GM23248 (cell line): ENCODE results near the gene PIGQ. TPM values are rescaled to one million over a fixed set of nuclear protein-coding genes. Genes with fewer than 3 reads are reported as not detected.
A peak's percentile ranks its signal among the peaks of the same experiment; 100 is the strongest.

ENCODE experiments used
- DNase-seq: peaks from one replicate; pipeline ENCODE4 v3.0.0-alpha.2; 2015
- H2AFZ ChIP-seq: fragments of 200-600 bp; sonication (generic); 2 replicates; pipeline ENCODE4 v1.6.1; 2016; ENCODE audit warnings: antibody characterized with exemption
- H3F3A ChIP-seq: fragments of 200-600 bp; sonication (generic); 2 replicates; pipeline ENCODE4 v1.6.1; 2016; ENCODE audit warnings: mild to moderate bottlenecking, antibody characterized with exemption, mixed run types; ENCODE audit not compliant: insufficient read depth
- H3K27ac ChIP-seq: fragments of 200-600 bp; sonication (generic); 2 replicates; pipeline ENCODE4 v1.5.1; 2016; ENCODE audit warnings: mild to moderate bottlenecking
- H3K27me3 ChIP-seq: fragments of 200-600 bp; sonication (generic); replicated peaks from 2 replicates; pipeline ENCODE4 v1.6.1; 2016; ENCODE audit warnings: mild to moderate bottlenecking; ENCODE audit not compliant: insufficient read depth
- H3K36me3 ChIP-seq: fragments of 200-600 bp; sonication (generic); 2 replicates; pipeline ENCODE4 v1.6.1; 2016; ENCODE audit warnings: low read depth, mild to moderate bottlenecking
- H3K4me1 ChIP-seq: fragments of 200-600 bp; sonication (generic); 2 replicates; pipeline ENCODE4 v1.6.1; 2016; ENCODE audit warnings: mild to moderate bottlenecking; ENCODE audit not compliant: insufficient read depth
- H3K4me2 ChIP-seq: fragments of 200-600 bp; sonication (generic); one replicate; pipeline ENCODE4 v1.6.1; 2016; ENCODE audit warnings: mild to moderate bottlenecking; ENCODE audit not compliant: unreplicated experiment
- H3K4me3 ChIP-seq: fragments of 200-600 bp; sonication (generic); 2 replicates; pipeline ENCODE4 v1.5.1; 2016; ENCODE audit warnings: mild to moderate bottlenecking
- H3K79me2 ChIP-seq: fragments of 200-600 bp; sonication (generic); 2 replicates; pipeline ENCODE4 v1.6.1; 2016; ENCODE audit warnings: mild to moderate bottlenecking; ENCODE audit not compliant: insufficient read depth
- H3K9ac ChIP-seq: fragments of 200-600 bp; sonication (generic); 2 replicates; pipeline ENCODE4 v1.6.1; 2016; ENCODE audit warnings: mild to moderate bottlenecking
- H3K9me2 ChIP-seq: fragments of 200-600 bp; sonication (generic); 2 replicates; pipeline ENCODE4 v1.6.1; 2016; ENCODE audit warnings: mixed run types, mild to moderate bottlenecking, moderate library complexity; ENCODE audit not compliant: insufficient read depth
- H3K9me3 ChIP-seq: fragments of 200-600 bp; sonication (generic); one replicate; pipeline ENCODE4 v1.6.1; 2017; ENCODE audit warnings: low read depth
- H4K20me1 ChIP-seq: fragments of 200-600 bp; sonication (generic); 2 replicates; pipeline ENCODE4 v1.6.0; 2016; ENCODE audit not compliant: insufficient read depth
- EZH2 ChIP-seq: fragments of 200-600 bp; sonication (generic); IDR thresholded peaks from 2 replicates; pipeline ENCODE4 v1.6.1; 2018; ENCODE audit warnings: antibody characterized with exemption, mild to moderate bottlenecking; ENCODE audit not compliant: insufficient read depth, poor library complexity, severe bottlenecking
- EZH2phosphoT487 ChIP-seq: fragments of 200-600 bp; sonication (generic); IDR thresholded peaks from 2 replicates; pipeline ENCODE4 v1.6.1; 2018; ENCODE audit warnings: antibody characterized with exemption, moderate library complexity, mild to moderate bottlenecking, low read depth; ENCODE audit not compliant: insufficient read depth
- WGBS, 2 experiments: methylation state at CpG; one replicate each; pipeline ENCODE4 v1.1.6; 2015 to 2017; ENCODE audit warnings: low lambda C conversion rate in 2 of 2, low coverage in 1 of 2; ENCODE audit errors: missing lambda C conversion rate in 2 of 2; 5-methylcytosine and 5-hydroxymethylcytosine counted together
- in situ Hi-C: fragments of 300-500 bp; cut with MboI; formaldehyde crosslinking; loops from 2 replicates; pipeline ENCODE4 v1.15.0; 2020
- polyA plus RNA-seq: library from polyadenylated mRNA; unstranded; fragments of >200 nt; fragmentation: Nextera tagmentation; extraction: Ambion mirVana; gene quantifications from 2 replicates; pipeline ENCODE4 v1.2.1, GENCODE V29; 2016
- total RNA-seq: library from RNA; depleted of rRNA; stranded (reverse); fragments of >200 nt; shearing (Covaris generic); gene quantifications from 2 replicates; pipeline ENCODE4 v1.2.3, GENCODE V29; 2014

The PIGQ gene
- total and polyA plus RNA-seq, 2 experiments from 2014 or later, result 31.6 to 35.0 TPM

DNA sequence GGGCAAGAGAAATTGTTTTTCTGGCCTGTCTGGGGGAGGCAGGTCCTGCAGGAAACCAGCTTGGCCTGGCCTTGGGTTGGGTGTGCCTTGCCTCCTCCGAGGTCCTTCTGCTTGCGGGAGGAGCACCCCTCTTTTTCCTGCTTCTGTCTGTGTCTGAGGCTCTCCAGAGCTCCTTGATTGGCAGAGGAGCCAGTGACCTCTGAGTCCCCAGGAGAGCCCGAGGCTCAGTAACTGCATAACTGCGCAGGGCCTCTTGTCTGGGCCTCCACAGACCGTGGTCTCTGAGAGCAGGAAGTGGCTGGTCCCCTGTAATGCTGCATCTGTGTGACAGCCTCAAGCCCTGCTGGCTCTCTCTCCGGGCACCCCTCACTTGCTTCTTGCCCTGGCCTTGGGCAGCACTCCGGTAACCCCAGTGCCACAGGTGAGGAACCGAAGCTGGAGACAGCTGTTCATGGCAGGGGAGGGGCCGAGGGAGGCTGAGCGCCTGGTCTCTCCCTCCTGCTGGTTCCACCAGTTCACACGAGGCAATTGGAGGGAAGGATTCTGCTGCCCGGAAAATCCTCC is 40.7 kb upstream of the PIGQ start:
- Histone ChIP-seq H3K4me2 (peak overlapping the region; percentile 92), H3K4me3 (peak overlapping the region; percentile 86), H3K9me2 (no peaks in the 10 kb centered on the region), H2AFZ (no peak overlapping the region), H3K79me2 (peaks cover 71% of the 10 kb centered on the region), H3K9me3 (no peaks in the 10 kb centered on the region), H3F3A (peaks cover 31% of the 10 kb centered on the region), H3K4me1 (peaks cover 31% of the 10 kb centered on the region), H3K9ac (peak overlapping the region; percentile 83), H4K20me1 (no peaks in the 10 kb centered on the region), H3K27ac (peak overlapping the region; percentile 85), H3K36me3 (no peaks in the 10 kb centered on the region), H3K27me3 (no peaks in the 10 kb centered on the region)
- TF ChIP-seq EZH2phosphoT487, result no peak
- no peak for TF ChIP-seq EZH2
- no peak for DNase-seq
- WGBS, 2 experiments, result 31 to 37% methylated on average over 10 to 12 of the region's 12 CpGs
- in situ Hi-C loops, result no loop called here

DNA sequence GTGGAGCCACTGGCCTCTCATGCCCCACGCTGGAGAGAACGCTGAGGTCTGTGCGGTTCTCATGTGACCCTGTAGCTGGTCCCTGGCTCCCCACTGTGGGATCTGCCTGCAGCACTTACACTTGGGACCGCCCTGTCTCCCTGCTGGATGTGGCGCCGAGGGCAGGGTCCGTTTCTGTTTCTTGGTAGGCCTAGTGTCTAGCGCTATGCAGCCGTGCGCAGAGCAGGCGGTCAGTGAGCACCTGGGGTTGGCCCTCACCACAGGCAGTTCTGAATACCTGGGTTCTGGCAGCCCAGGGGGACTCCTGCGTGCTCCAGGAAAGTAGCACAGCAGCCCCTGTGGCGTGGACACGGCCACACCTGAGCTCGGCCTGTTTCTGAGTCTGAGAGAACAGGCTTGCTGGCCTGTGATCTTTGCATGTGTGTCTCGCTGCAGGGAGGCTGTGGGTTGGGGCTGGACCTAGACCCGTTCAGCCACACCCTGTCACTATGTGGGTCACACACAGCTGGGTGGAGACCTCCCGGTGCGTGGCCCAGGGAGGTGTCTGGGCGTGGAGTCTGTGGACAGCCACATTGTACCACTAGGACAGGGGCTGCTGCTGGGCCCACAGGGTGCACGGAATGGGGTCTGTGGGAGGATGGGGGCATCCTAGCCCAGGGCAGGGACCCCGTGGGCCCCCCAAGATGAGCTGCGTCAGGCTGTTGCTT is 39.5 kb upstream of the PIGQ start:
- H3K4me2 ChIP-seq, result no peak overlapping the region
- no peak for TF ChIP-seq EZH2
- TF ChIP-seq EZH2phosphoT487, result no peak
- peak overlapping the region; percentile 85 for H3K27ac ChIP-seq
- in situ Hi-C loops, result no loop called here
- H3K9ac ChIP-seq, result peak overlapping the region; percentile 83
- H3K9me3 ChIP-seq, result no peaks in the 10 kb centered on the region
- H3F3A ChIP-seq, result peaks cover 22% of the 10 kb centered on the region
- H3K36me3 ChIP-seq, result no peaks in the 10 kb centered on the region
- no peaks in the 10 kb centered on the region for H4K20me1 ChIP-seq
- no peaks in the 10 kb centered on the region for H3K27me3 ChIP-seq
- H2AFZ ChIP-seq, result no peak overlapping the region
- WGBS, 2 experiments, result 77 to 81% methylated on average over 21 to 23 of the region's 23 CpGs
- DNase-seq, result no peak
- peaks cover 83% of the 10 kb centered on the region for H3K79me2 ChIP-seq
- peak overlapping the region; percentile 86; the same call in 1 of the 2 replicates for H3K4me3 ChIP-seq
- no peaks in the 10 kb centered on the region for H3K9me2 ChIP-seq
- peaks cover 25% of the 10 kb centered on the region for H3K4me1 ChIP-seq

DNA sequence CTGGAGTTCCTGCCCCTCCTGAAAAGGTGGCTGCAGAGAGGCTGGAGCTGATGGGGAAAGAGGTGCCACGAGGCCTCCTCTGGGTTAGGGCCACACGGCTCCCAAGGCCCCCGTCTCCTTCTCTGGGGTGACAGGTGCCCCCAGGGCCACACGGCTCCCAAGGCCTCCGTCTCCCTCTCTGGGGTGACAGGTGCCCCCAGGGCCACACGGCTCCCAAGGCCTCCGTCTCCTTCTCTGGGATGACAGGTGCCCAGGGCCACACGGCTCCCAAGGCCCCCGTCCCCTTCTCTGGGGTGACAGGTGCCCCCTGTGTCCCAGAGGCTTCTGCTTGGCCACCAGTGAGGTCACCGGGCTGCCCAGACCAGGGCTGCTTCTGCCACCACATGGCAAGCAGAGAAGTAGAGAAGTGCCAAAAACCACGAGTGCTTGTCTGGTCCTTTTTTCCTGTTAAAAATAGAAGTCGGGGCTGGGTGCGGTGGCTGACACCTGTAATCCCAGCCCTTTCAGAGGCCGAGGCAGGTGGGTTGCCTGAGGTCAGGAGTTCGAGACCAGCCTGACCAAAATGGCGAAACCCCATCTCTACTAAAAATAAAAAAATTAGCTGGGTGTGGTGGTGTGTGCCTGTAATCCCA is 38.2 kb upstream of the PIGQ start:
- H3K36me3 ChIP-seq, result no peaks in the 10 kb centered on the region
- H2AFZ ChIP-seq, result no peak overlapping the region
- WGBS, 2 experiments, result 88 to 92% methylated on average over 9 to 16 of the region's 16 CpGs
- H4K20me1 ChIP-seq, result no peaks in the 10 kb centered on the region
- no peaks in the 10 kb centered on the region for H3K9me3 ChIP-seq
- no peak for DNase-seq
- H3F3A ChIP-seq, result peaks cover 13% of the 10 kb centered on the region
- H3K9ac ChIP-seq, result no peak overlapping the region
- peaks cover 89% of the 10 kb centered on the region for H3K79me2 ChIP-seq
- no peak overlapping the region for H3K4me3 ChIP-seq
- peaks cover 18% of the 10 kb centered on the region for H3K4me1 ChIP-seq
- in situ Hi-C loops, result no loop called here
- no peaks in the 10 kb centered on the region for H3K27me3 ChIP-seq
- TF ChIP-seq EZH2phosphoT487 (no peak), EZH2 (no peak)
- no peak overlapping the region for H3K4me2 ChIP-seq
- no peaks in the 10 kb centered on the region for H3K9me2 ChIP-seq
- no peak overlapping the region for H3K27ac ChIP-seq

DNA sequence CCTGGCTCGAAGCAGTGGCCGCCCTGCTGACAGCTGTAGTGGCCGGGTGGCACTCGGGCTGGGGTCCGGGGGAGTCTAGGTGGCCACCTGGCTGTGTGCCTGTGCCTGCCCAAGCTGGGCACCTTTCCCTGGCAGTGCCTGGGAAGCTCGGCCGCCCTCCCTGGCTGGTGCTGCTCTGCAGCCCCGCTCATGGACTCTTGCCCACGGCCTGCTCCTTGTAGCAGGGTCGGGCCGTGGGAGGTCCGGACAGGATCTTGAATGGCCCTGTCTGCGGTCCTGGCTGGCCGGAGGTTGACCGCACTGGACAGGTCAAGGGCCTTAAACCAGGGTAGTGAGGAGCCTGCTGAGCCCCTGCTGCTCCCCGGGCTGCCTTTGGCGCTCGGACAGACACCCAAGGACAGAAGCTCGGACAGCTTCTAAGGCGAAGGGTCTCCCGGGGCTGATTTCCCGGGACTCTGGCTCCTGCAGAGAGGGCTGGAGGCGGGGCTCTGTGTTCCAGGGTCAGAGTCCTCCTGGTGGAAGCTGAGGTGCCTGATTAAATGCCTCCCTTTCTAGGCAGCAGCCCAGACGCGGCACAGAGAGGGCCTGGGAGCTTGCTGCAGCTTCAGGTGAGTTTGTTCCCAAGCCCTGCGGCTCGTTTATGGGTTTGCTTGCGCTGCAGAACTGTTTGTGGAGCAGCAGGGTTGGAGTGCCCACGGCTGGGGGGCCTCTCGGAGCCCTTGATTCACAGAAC is 36.2 kb upstream of the PIGQ start:
- TF ChIP-seq EZH2phosphoT487 (no peak), EZH2 (no peak)
- Histone ChIP-seq H4K20me1 (no peaks in the 10 kb centered on the region), H3F3A (peaks cover 13% of the 10 kb centered on the region), H3K9ac (no peak overlapping the region), H3K9me3 (no peaks in the 10 kb centered on the region), H3K4me1 (peaks cover 18% of the 10 kb centered on the region), H3K9me2 (no peaks in the 10 kb centered on the region), H3K36me3 (no peaks in the 10 kb centered on the region), H3K27ac (no peak overlapping the region), H3K79me2 (peaks cover 100% of the 10 kb centered on the region), H3K4me2 (no peak overlapping the region), H2AFZ (no peak overlapping the region), H3K4me3 (no peak overlapping the region), H3K27me3 (no peaks in the 10 kb centered on the region)
- in situ Hi-C loops, result no loop called here
- 84% methylated on average over 27 to 29 of the region's 30 CpGs for WGBS, 2 experiments
- no peak for DNase-seq
